ENCODE results near the gene SETX.

The SETX gene

GRCh38 chr9:132301521-132301920, 53.3 kb downstream of the SETX start:
- TF ChIP-seq CTCF (conservative IDR thresholded peaks at IDR 0.05; ENCODE audit: low read length), result no peak
- peak; percentile 9 for DNase-seq (ENCODE audit: low read depth)
- H3K4me3 ChIP-seq (ENCODE audit: low read length), result no peak overlapping the region

GRCh38 chr9:132299221-132299620, 55.6 kb downstream of the SETX start:
- no peak for TF ChIP-seq CTCF (conservative IDR thresholded peaks at IDR 0.05; ENCODE audit: low read length)
- H3K4me3 ChIP-seq (ENCODE audit: low read length), result no peak overlapping the region
- DNase-seq (ENCODE audit: low read depth), result no peak

GRCh38 chr9:132295181-132295580, 59.6 kb downstream of the SETX start:
- no peak overlapping the region for H3K4me3 ChIP-seq (ENCODE audit: low read length)
- DNase-seq (ENCODE audit: low read depth), result no peak
- TF ChIP-seq CTCF (conservative IDR thresholded peaks at IDR 0.05; ENCODE audit: low read length), result no peak

GRCh38 chr9:132293145-132293721, 61.6 kb downstream of the SETX start:
- DNase-seq (ENCODE audit: low read depth), result no peak
- no peak overlapping the region for H3K4me3 ChIP-seq (ENCODE audit: low read length)
- TF ChIP-seq CTCF (conservative IDR thresholded peaks at IDR 0.05; ENCODE audit: low read length), result no peak

GRCh38 chr9:132288966-132289365, 65.8 kb downstream of the SETX start:
- H3K4me3 ChIP-seq (ENCODE audit: low read length), result no peak overlapping the region
- no peak for TF ChIP-seq CTCF (conservative IDR thresholded peaks at IDR 0.05; ENCODE audit: low read length)
- no peak for DNase-seq (ENCODE audit: low read depth)

- no peak for TF ChIP-seq CTCF (conservative IDR thresholded peaks at IDR 0.05; ENCODE audit: low read length)
- H3K4me3 ChIP-seq (ENCODE audit: low read length), result no peak overlapping the region
- DNase-seq (ENCODE audit: low read depth), result peak; percentile 41
Observed at GRCh38 chr9:132288361-132288760, 66.4 kb downstream of the SETX start.

- no peak for TF ChIP-seq CTCF (conservative IDR thresholded peaks at IDR 0.05; ENCODE audit: low read length)
- no peak for DNase-seq (ENCODE audit: low read depth)
Observed at GRCh38 chr9:132287256-132287760, 67.5 kb downstream of the SETX start.

More at GRCh38 chr9:132287256-132287760, 67.5 kb downstream of the SETX start:
- H3K4me3 ChIP-seq (ENCODE audit: low read length), result no peak overlapping the region
